Neuronal stem cell (in vitro differentiated cells): ENCODE results near the gene ITPA.

ENCODE experiments used
- DNase-seq: peaks from one replicate; pipeline ENCODE4 v3.0.0-alpha.2; 2013; ENCODE audit warnings: low spot score
- H2AFZ ChIP-seq: one replicate; pipeline ENCODE4 v1.6.1; 2013; ENCODE audit warnings: mild to moderate bottlenecking, low read length, inconsistent platforms
- H2AK5ac ChIP-seq: 2 replicates; pipeline ENCODE4 v1.6.1; 2013; ENCODE audit warnings: low read depth, mild to moderate bottlenecking, inconsistent platforms, low read length, moderate library complexity, mixed read lengths
- H2BK120ac ChIP-seq: 2 replicates; pipeline ENCODE4 v1.6.1; 2013; ENCODE audit warnings: low read depth, mild to moderate bottlenecking, inconsistent platforms, low read length, moderate library complexity, mixed read lengths
- H2BK12ac ChIP-seq: one replicate; pipeline ENCODE4 v1.6.1; 2013; ENCODE audit warnings: low read length, inconsistent platforms
- H2BK15ac ChIP-seq: 2 replicates; pipeline ENCODE4 v1.6.1; 2013; ENCODE audit warnings: mild to moderate bottlenecking, low read length, inconsistent platforms, mixed read lengths
- H2BK5ac ChIP-seq: one replicate; pipeline ENCODE4 v1.6.1; 2013; ENCODE audit warnings: inconsistent platforms, mild to moderate bottlenecking, low read length, moderate library complexity
- H3K14ac ChIP-seq: one replicate; pipeline ENCODE4 v1.6.1; 2013; ENCODE audit warnings: low read length, inconsistent platforms
- H3K18ac ChIP-seq: 2 replicates; pipeline ENCODE4 v1.6.1; 2013; ENCODE audit warnings: low read length, inconsistent platforms
- H3K23ac ChIP-seq: 2 replicates; pipeline ENCODE4 v1.6.1; 2013; ENCODE audit warnings: low read depth, mild to moderate bottlenecking, mixed read lengths, low read length, inconsistent platforms; ENCODE audit not compliant: poor library complexity
- H3K27ac ChIP-seq: replicated peaks from 3 replicates; pipeline ENCODE4 v1.5.1; 2013; ENCODE audit warnings: low read length, inconsistent platforms
- H3K27me3 ChIP-seq, 3 experiments: 2 replicates each; pipeline ENCODE4 v1.6.1; 2013; ENCODE audit warnings: low read length in 3 of 3, mild to moderate bottlenecking in 2 of 3, inconsistent platforms in 1 of 3, low read depth in 1 of 3, mixed read lengths in 1 of 3, moderate library complexity in 1 of 3; ENCODE audit not compliant: control insufficient read depth in 3 of 3, insufficient read depth in 3 of 3
- H3K36me3 ChIP-seq, 2 donors: replicated peaks in 1 of 2; 2 replicates each; pipeline ENCODE4 v1.6.1; 2013; ENCODE audit warnings: low read length in 2 of 2; ENCODE audit not compliant: control insufficient read depth in 2 of 2, insufficient read depth in 2 of 2
- H3K4ac ChIP-seq: 2 replicates; pipeline ENCODE4 v1.6.1; 2013; ENCODE audit warnings: inconsistent platforms, mild to moderate bottlenecking, low read length, moderate library complexity
- H3K4me1 ChIP-seq, 2 donors: 1 replicate in 1 of 2; 2 replicates in 1 of 2; pipeline ENCODE4 v1.6.1; 2013; ENCODE audit warnings: low read length in 2 of 2, low read depth in 1 of 2; ENCODE audit not compliant: control insufficient read depth in 2 of 2, insufficient read depth in 1 of 2
- H3K4me2 ChIP-seq: one replicate; pipeline ENCODE4 v1.6.1; 2013; ENCODE audit warnings: mild to moderate bottlenecking, low read length, inconsistent platforms; ENCODE audit not compliant: insufficient read depth, poor library complexity, severe bottlenecking
- H3K4me3 ChIP-seq, 2 donors: 2 replicates each; pipeline ENCODE4 v1.5.1; 2013; ENCODE audit warnings: low read length in 2 of 2, mild to moderate bottlenecking in 2 of 2, inconsistent platforms in 1 of 2, moderate library complexity in 1 of 2
- H3K79me1 ChIP-seq: one replicate; pipeline ENCODE4 v1.6.1; 2013; ENCODE audit warnings: low read depth, mild to moderate bottlenecking, inconsistent platforms, low read length, moderate library complexity
- H3K9ac ChIP-seq: one replicate; pipeline ENCODE4 v1.6.1; 2013; ENCODE audit warnings: mild to moderate bottlenecking, low read depth, low read length, inconsistent platforms; ENCODE audit not compliant: poor library complexity
- H3K9me3 ChIP-seq, 2 donors: replicated peaks in 1 of 2; 2 replicates each; pipeline versions ENCODE3 to v1.6.1; 2013; ENCODE audit warnings: low read length in 2 of 2, mild to moderate bottlenecking in 2 of 2, inconsistent platforms in 1 of 2, low read depth in 1 of 2, mixed read lengths in 1 of 2, moderate library complexity in 1 of 2; ENCODE audit not compliant: control insufficient read depth in 2 of 2, insufficient read depth in 1 of 2
- H4K8ac ChIP-seq: one replicate; pipeline ENCODE4 v1.6.1; 2013; ENCODE audit warnings: low read depth, mild to moderate bottlenecking, inconsistent platforms, low read length, moderate library complexity
- H4K91ac ChIP-seq: one replicate; pipeline ENCODE4 v1.6.1; 2013; ENCODE audit warnings: low read length, low read depth, mild to moderate bottlenecking, inconsistent platforms; ENCODE audit not compliant: poor library complexity
- WGBS, 2 donors: extraction: QIAGEN DNeasy Blood & Tissue Kit; methylation state at CpG; one replicate each; pipeline ENCODE4 v1.1.7; 2013; ENCODE audit warnings: missing lambda C conversion rate in 2 of 2, mixed read lengths in 1 of 2; ENCODE audit not compliant: insufficient read length in 2 of 2, insufficient replicate concordance in 1 of 2; ENCODE audit errors: extremely low coverage in 2 of 2; 5-methylcytosine and 5-hydroxymethylcytosine counted together

The ITPA gene

DNA sequence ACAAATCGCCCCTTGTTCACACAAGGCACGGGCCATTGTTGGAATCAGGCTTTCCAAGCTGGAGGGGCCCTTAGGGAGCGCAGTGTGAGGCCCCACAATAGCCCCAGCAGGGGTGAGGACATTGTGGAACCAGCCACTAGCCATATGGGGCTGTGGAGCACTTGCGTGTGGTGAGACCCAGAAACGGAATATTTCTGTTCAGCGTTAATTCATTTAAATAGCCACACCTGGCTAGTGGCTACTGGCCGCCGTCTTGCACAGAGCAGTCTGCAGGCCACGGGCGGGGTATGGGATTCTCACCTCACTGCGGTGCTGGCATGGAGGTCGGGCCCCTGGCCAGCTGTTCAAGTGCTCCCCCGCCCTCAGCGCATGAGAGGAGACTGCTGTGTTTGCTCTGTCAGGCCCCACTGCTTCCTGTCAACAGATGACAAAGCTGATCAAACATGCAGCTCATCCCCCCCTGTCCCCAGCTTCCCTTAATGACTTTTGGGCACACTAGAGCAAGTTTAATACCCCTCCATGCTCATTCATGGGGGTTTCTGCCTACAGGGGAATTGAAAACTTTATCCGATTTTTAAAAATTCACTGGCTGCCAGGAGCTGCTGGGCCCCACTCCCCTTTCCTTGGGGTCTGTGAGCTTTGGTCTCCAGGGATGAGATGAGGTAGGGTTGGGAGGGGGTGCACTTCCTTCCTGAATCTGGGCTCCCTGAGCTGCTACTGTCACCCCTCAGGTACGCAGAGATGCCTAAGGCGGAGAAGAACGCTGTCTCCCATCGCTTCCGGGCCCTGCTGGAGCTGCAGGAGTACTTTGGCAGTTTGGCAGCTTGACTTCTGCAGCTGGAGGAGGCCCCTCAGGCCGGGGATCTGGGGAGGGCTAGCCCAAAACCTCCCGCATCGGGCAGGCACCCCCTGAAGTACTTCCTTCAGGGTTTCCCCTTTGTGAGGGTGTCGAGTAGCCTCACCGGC lies 13.6 kb downstream of the ITPA start:
- H2AFZ ChIP-seq = no peak overlapping the region
- H2AK5ac ChIP-seq = no peak overlapping the region
- H2BK120ac ChIP-seq = no peak overlapping the region
- no peak overlapping the region for H4K8ac ChIP-seq
- no peak for DNase-seq
- no peak overlapping the region for H2BK12ac ChIP-seq
- H4K91ac ChIP-seq = no peak overlapping the region
- H3K23ac ChIP-seq = no peak overlapping the region
- peak overlapping the region in 1 of 2 donors; percentile 36 for H3K4me3 ChIP-seq
- no peaks in the 10 kb centered on the region for H3K27me3 ChIP-seq
- no peak overlapping the region for H2BK15ac ChIP-seq
- no peak overlapping the region for H3K27ac ChIP-seq
- no peak overlapping the region for H3K14ac ChIP-seq
- no peak overlapping the region for H3K18ac ChIP-seq
- no CpG with 5 or more reads among the region's 25 CpGs for WGBS, 2 donors
- H3K4me2 ChIP-seq = no peak overlapping the region
- no peak overlapping the region for H2BK5ac ChIP-seq
- H3K36me3 ChIP-seq = peaks cover 14 to 58% of the 10 kb centered on the region in 2 donors
- no peaks in the 10 kb centered on the region for H3K9me3 ChIP-seq
- no peak overlapping the region for H3K9ac ChIP-seq
- no peaks in the 10 kb centered on the region for H3K79me1 ChIP-seq
- no peak overlapping the region for H3K4ac ChIP-seq
- peaks cover 2 to 3% of the 10 kb centered on the region in 2 donors for H3K4me1 ChIP-seq

DNA sequence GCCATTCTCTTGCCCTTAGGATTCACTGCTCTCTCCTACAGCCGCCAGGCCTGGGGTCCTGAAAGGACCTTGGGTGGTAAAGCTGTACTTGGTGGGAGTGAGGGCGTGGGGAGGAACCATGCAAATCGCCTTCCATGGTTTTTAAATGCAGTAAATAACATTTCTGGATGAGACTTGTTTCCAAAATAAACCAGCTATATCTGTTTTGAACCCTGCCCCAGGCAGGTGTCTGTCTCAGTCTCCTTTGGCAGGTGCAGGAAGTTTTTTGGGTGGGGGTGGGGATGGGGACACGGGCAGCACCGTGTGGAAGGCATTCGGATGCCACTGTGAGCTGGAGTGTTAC lies 14.3 kb downstream of the ITPA start:
- no peaks in the 10 kb centered on the region for H3K9me3 ChIP-seq
- peaks cover 1 to 3% of the 10 kb centered on the region in 2 donors for H3K4me1 ChIP-seq
- no CpG with 5 or more reads among the region's 6 CpGs for WGBS, 2 donors
- DNase-seq = no peak
- no peaks in the 10 kb centered on the region for H3K79me1 ChIP-seq
- no peak overlapping the region for H3K27ac ChIP-seq
- no peak overlapping the region for H4K8ac ChIP-seq
- H3K36me3 ChIP-seq = peaks cover 14 to 57% of the 10 kb centered on the region in 2 donors
- no peak overlapping the region for H3K14ac ChIP-seq
- no peaks in the 10 kb centered on the region for H3K27me3 ChIP-seq
- H3K18ac ChIP-seq = no peak overlapping the region
- H3K9ac ChIP-seq = no peak overlapping the region
- no peak overlapping the region for H3K23ac ChIP-seq
- H4K91ac ChIP-seq = no peak overlapping the region
- H2AFZ ChIP-seq = no peak overlapping the region
- no peak overlapping the region for H2BK5ac ChIP-seq
- H2BK12ac ChIP-seq = no peak overlapping the region
- no peak overlapping the region for H3K4me3 ChIP-seq
- H3K4ac ChIP-seq = no peak overlapping the region
- H2BK15ac ChIP-seq = no peak overlapping the region
- H2AK5ac ChIP-seq = no peak overlapping the region
- no peak overlapping the region for H2BK120ac ChIP-seq
- H3K4me2 ChIP-seq = no peak overlapping the region

DNA sequence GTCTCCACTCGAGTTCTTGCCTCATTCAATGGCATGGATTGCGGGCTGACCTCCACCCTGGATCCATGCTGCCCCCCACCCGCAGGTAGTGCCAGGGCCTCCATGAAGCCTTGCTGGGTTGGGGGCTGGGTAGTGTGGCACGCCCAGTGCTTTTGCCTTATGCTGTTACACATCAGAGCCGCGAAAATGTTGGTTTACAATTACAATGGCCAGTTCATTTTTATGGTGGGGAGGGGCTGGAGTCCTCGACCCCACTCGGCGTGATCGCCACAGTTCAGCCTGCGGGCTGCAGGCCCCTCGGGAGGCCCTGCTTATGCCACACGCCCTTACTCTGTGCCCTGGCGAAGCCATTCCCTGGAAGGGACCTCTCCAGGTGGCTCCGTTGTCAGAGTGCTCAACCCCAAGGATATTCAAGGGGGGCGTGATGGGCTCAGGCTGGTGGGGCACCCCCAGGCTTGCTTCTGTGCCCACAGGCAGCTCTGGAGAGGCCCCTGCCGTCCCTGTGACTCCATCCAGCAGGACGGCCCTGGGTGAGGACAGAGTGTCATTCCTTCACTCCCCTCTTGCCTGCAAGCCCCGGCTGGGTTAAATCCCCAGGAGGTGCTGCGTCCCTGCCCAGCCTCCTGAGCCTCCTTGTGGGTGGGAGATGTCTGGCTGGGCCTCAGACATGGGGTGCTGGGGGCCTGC lies 14.8 kb downstream of the ITPA start:
- DNase-seq = no peak
- Histone ChIP-seq H3K18ac (no peak overlapping the region), H3K79me1 (peaks cover 2% of the 10 kb centered on the region), H2AFZ (no peak overlapping the region), H3K14ac (peak overlapping the region; percentile 8), H2BK120ac (no peak overlapping the region), H2BK5ac (peak overlapping the region; percentile 39), H3K36me3 (peaks cover 14 to 51% of the 10 kb centered on the region in 2 donors), H2AK5ac (no peak overlapping the region), H4K91ac (no peak overlapping the region), H3K27me3 (no peaks in the 10 kb centered on the region), H3K9ac (no peak overlapping the region), H3K9me3 (no peaks in the 10 kb centered on the region), H3K4me1 (peaks cover 0 to 3% of the 10 kb centered on the region in 2 donors), H4K8ac (no peak overlapping the region), H3K4ac (no peak overlapping the region), H3K4me3 (peak overlapping the region in 1 of 2 donors; percentile 40), H3K23ac (no peak overlapping the region), H3K27ac (no peak overlapping the region), H2BK15ac (no peak overlapping the region), H3K4me2 (peak overlapping the region; percentile 18), H2BK12ac (no peak overlapping the region)
- WGBS, 2 donors = no CpG with 5 or more reads among the region's 20 CpGs
